A673 (cell line): Measurements from ENCODE around the gene MAP4K4. TPM values are rescaled to one million over a fixed set of nuclear protein-coding genes. Genes with fewer than 3 reads are reported as not detected.

ENCODE experiments used
- BruUV-seq: library from RNA; stranded (reverse); fragments of 400-500 nt; replicated peaks from 2 replicates; lab custom pipeline; 2021; lab: Mats Ljungman, UMichigan
- CTCF ChIA-PET: fragments of 300-600 bp; sonication (Branson Sonifier 250); formaldehyde crosslinking; loops from one replicate; lab custom pipeline; 2022; ENCODE audit warnings: antibody characterized with exemption; lab: Charles Lee
- POLR2A ChIA-PET: fragments of 300-600 bp; sonication (Branson Sonifier 250); formaldehyde crosslinking; loops from one replicate; lab custom pipeline; 2022; ENCODE audit warnings: antibody characterized with exemption; ENCODE audit not compliant: low non-redundant PET; lab: Charles Lee
- DNase-seq: peaks from one replicate; pipeline ENCODE4 v3.0.0-alpha.2; 2015; ENCODE audit warnings: low spot score
- H3K27ac ChIP-seq: fragments of 200-600 bp; sonication (generic); 2 replicates; pipeline ENCODE4 v1.5.1; 2016; ENCODE audit warnings: mixed run types, low read depth, mild to moderate bottlenecking, mixed read lengths, antibody characterized with exemption, low read length; ENCODE audit not compliant: poor library complexity, severe bottlenecking
- H3K27me3 ChIP-seq: fragments of 200-600 bp; sonication (generic); replicated peaks from 2 replicates; pipeline ENCODE4 v1.6.1; 2017; ENCODE audit warnings: mixed run types, low read depth, mild to moderate bottlenecking, mixed read lengths, antibody characterized with exemption, low read length; ENCODE audit not compliant: insufficient read depth, poor library complexity
- H3K36me3 ChIP-seq: fragments of 200-600 bp; sonication (generic); 2 replicates; pipeline ENCODE4 v1.6.1; 2016; ENCODE audit warnings: mixed run types, mild to moderate bottlenecking, mixed read lengths, antibody characterized with exemption, low read length; ENCODE audit not compliant: insufficient read depth, poor library complexity, severe bottlenecking
- H3K4me1 ChIP-seq: fragments of 200-600 bp; sonication (generic); 2 replicates; pipeline ENCODE4 v1.6.1; 2017; ENCODE audit warnings: mixed run types, mild to moderate bottlenecking, mixed read lengths, antibody characterized with exemption, low read length; ENCODE audit not compliant: insufficient read depth, poor library complexity, severe bottlenecking
- H3K4me3 ChIP-seq: fragments of 200-600 bp; sonication (generic); 2 replicates; pipeline ENCODE4 v1.5.1; 2016; ENCODE audit warnings: low read depth, mixed run types, mild to moderate bottlenecking, mixed read lengths, low read length; ENCODE audit not compliant: poor library complexity, severe bottlenecking
- H3K9me3 ChIP-seq: fragments of 200-600 bp; sonication (generic); 2 replicates; pipeline ENCODE4 v1.6.1; 2016; ENCODE audit warnings: mixed run types, low read depth, mild to moderate bottlenecking, mixed read lengths, antibody characterized with exemption, low read length; ENCODE audit not compliant: poor library complexity, severe bottlenecking
- EZH2 ChIP-seq: fragments of 200-600 bp; sonication (generic); IDR thresholded peaks from 2 replicates; pipeline ENCODE4 v1.6.1; 2017; ENCODE audit warnings: borderline replicate concordance, low read depth, mild to moderate bottlenecking, mixed read lengths, antibody characterized with exemption, low read length; ENCODE audit not compliant: poor library complexity, severe bottlenecking
- intact Hi-C: fragments of 100-400 bp; cut with micrococcal nuclease; formaldehyde crosslinking; loops from one replicate; pipeline ENCODE4 v1.10.0; 2022; ENCODE audit not compliant: unreplicated experiment
- total RNA-seq: library from RNA; stranded (reverse); gene quantifications from 2 replicates; pipeline ENCODE4 v1.2.3, GENCODE V29; 2021
- TF ChIP-seq, protein P1 (sequence below): fragments of 300-800, 200-600 bp; sonication (generic); conservative IDR thresholded peaks from 2 replicates; pipeline ENCODE4 v1.5.1; 2017; ENCODE audit warnings: low read depth, mild to moderate bottlenecking, antibody characterized with exemption, low read length, moderate library complexity, mixed read lengths

MAP4K4 gene
- total RNA-seq, 1 experiment from 2014 or later: 157 TPM

DNA sequence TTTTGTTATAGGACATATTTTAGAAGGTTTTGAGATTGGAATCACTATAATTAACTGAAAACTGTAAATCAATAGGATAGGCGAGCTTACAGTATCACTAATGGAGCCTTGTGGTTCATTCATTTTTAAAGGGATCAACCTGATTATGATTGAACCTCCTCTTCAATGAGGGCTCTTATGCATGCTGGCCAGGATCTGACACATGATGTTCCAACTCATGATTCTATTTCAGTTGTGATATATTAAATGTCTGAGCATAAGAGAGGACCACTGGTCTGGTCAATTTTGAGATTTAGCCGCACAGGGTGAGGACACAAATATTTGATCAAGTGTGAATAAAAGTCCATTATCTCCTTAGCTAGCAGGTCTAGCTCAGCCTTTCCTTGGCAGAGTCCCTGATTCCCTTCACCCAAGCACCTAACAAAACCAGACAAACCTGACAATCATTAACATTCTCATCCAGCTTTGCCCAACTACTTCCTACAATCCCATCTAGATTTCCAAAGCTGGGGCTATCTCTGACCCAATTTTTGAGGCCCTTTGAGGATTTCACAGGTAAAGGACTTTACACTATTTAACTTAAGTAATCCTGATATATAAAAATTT is 6.9 kb upstream of the MAP4K4 start:
- no peak overlapping the region for H3K27ac ChIP-seq
- no peak for DNase-seq
- TF ChIP-seq EZH2: no peak
- TF ChIP-seq, protein P1, sequence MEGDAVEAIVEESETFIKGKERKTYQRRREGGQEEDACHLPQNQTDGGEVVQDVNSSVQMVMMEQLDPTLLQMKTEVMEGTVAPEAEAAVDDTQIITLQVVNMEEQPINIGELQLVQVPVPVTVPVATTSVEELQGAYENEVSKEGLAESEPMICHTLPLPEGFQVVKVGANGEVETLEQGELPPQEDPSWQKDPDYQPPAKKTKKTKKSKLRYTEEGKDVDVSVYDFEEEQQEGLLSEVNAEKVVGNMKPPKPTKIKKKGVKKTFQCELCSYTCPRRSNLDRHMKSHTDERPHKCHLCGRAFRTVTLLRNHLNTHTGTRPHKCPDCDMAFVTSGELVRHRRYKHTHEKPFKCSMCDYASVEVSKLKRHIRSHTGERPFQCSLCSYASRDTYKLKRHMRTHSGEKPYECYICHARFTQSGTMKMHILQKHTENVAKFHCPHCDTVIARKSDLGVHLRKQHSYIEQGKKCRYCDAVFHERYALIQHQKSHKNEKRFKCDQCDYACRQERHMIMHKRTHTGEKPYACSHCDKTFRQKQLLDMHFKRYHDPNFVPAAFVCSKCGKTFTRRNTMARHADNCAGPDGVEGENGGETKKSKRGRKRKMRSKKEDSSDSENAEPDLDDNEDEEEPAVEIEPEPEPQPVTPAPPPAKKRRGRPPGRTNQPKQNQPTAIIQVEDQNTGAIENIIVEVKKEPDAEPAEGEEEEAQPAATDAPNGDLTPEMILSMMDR: no peak
- ChIA-PET POLR2A (no interaction called here), CTCF (no interaction called here)
- H3K27me3 ChIP-seq: no peaks in the 10 kb centered on the region
- H3K36me3 ChIP-seq: no peaks in the 10 kb centered on the region
- no TSS peak for BruUV-seq
- no peak overlapping the region for H3K4me3 ChIP-seq
- H3K9me3 ChIP-seq: no peaks in the 10 kb centered on the region
- intact Hi-C loops: no loop called here
- no peaks in the 10 kb centered on the region for H3K4me1 ChIP-seq

DNA sequence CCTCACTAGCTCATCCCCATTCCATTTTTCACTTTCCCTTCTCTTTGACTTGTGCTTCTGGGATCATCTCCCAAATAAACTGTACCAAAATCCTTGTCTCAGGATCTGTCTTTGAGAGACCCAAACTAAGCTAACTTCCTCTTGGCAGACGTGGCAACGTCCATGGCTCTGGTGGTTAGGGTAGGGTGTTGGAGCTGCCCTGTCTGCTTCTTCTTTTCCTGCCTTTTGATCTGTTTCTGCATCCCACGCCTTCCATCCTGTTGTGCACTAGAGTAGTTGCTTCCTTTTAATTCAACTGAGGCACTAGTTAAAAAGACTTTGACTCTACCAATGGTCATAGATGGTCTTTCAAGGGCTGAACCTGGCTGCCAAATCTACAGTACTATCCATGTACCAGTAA is 5.5 kb upstream of the MAP4K4 start:
- no peak for DNase-seq
- Histone ChIP-seq H3K27ac (no peak overlapping the region), H3K4me3 (no peak overlapping the region), H3K9me3 (no peaks in the 10 kb centered on the region), H3K36me3 (no peaks in the 10 kb centered on the region), H3K4me1 (no peaks in the 10 kb centered on the region), H3K27me3 (no peaks in the 10 kb centered on the region)
- intact Hi-C loops: no loop called here
- BruUV-seq: no TSS peak
- TF ChIP-seq, protein P1: no peak
- TF ChIP-seq EZH2: no peak
- ChIA-PET CTCF (no interaction called here), POLR2A (interaction anchor here (0.7 kb wide), 1 partner anchor 17 kb away, joined by 4 read pairs; no protein-coding TSS in a partner anchor)

DNA sequence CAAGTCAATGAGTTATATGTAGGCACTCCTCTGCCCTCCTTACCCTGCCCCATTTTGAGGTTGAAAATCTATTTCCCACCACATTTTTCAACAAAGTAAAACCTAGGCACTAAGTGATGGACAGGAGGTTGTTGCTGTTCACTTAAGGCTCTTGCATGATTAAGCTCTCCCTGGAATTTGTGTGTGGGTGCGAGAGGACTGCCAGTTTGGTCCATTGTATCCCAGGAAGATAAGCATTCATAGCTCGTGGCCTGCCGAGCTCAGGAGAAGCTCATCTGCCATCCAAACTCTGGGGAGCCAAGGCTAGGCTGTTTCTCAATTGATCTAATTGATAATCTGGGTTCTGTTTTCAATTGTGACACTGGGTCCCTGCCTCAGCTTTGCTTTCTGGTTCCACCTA is 4.7 kb upstream of the MAP4K4 start:
- no peaks in the 10 kb centered on the region for H3K27me3 ChIP-seq
- DNase-seq: no peak
- H3K9me3 ChIP-seq: no peaks in the 10 kb centered on the region
- TF ChIP-seq EZH2: no peak
- TF ChIP-seq, protein P1: no peak
- intact Hi-C loops: no loop called here
- no peaks in the 10 kb centered on the region for H3K36me3 ChIP-seq
- BruUV-seq: no TSS peak
- H3K4me1 ChIP-seq: no peaks in the 10 kb centered on the region
- H3K4me3 ChIP-seq: no peak overlapping the region
- no peak overlapping the region for H3K27ac ChIP-seq
- CTCF ChIA-PET: no interaction called here
- POLR2A ChIA-PET: no interaction called here
